Sigmoid colon (tissue), 4 donors: Measurements from ENCODE around the gene PDLIM4.

ENCODE experiments used
- EP300 ChIP-seq, 4 donors: sonication (generic); formaldehyde crosslinking; IDR thresholded peaks; one replicate each; pipeline ENCODE4 v1.6.1; 2017; ENCODE audit warnings: antibody characterized with exemption in 4 of 4
- POLR2A ChIP-seq, 2 donors: fragments of 450-650 bp; IDR thresholded peaks; one replicate each; pipeline ENCODE4 v1.6.1; 2016; ENCODE audit warnings: antibody characterized with exemption in 2 of 2, mild to moderate bottlenecking in 2 of 2, moderate library complexity in 2 of 2
- POLR2AphosphoS5 ChIP-seq, 4 donors: sonication (generic); formaldehyde crosslinking; IDR thresholded peaks; one replicate each; pipeline ENCODE4 v1.6.1; 2017; ENCODE audit warnings: antibody characterized with exemption in 4 of 4
- TF ChIP-seq, protein P1 (sequence below), 4 experiments: fragments of 450-650 bp in 3 of 4; fragments of 200-600 bp in 1 of 4; IDR thresholded peaks; one replicate each; pipeline ENCODE4 v1.5.1; 2016 to 2019; ENCODE audit warnings: antibody characterized with exemption in 4 of 4, mild to moderate bottlenecking in 3 of 4, moderate library complexity in 2 of 4

DNA sequence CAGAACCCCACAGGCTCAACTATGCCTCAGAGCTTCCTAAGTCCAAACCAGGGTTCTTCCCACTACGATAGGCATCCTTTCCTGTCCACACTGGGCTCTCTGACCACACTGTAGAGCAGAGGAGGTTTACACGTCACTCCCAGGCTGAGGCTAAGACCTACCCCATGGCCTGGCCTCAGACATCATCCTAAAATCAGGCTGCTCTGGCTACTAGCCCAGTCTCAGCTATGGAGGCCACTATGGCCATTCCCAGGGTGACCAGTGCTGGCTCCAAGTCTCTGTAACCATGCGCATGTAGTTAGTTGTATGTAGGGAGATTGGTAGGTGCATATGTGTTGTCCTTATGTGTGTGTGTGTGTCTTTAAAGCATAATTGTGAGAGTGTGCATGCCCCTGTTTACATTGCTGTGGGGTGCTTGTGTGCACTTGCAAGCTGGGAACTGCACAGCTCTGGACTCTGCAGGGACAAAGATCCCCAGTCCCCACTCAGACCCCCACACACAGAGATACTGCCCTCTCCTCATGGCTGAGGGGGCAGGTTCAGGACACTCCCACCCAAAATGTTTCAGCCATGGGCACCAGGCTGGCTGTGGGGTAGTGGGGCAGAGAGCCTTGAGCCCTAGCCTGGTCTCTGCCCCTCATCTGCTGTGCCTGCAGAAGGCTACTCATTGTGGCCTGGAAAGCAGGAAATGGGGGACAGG lies 12.3 kb downstream of the PDLIM4 start:
- TF ChIP-seq, protein P1, sequence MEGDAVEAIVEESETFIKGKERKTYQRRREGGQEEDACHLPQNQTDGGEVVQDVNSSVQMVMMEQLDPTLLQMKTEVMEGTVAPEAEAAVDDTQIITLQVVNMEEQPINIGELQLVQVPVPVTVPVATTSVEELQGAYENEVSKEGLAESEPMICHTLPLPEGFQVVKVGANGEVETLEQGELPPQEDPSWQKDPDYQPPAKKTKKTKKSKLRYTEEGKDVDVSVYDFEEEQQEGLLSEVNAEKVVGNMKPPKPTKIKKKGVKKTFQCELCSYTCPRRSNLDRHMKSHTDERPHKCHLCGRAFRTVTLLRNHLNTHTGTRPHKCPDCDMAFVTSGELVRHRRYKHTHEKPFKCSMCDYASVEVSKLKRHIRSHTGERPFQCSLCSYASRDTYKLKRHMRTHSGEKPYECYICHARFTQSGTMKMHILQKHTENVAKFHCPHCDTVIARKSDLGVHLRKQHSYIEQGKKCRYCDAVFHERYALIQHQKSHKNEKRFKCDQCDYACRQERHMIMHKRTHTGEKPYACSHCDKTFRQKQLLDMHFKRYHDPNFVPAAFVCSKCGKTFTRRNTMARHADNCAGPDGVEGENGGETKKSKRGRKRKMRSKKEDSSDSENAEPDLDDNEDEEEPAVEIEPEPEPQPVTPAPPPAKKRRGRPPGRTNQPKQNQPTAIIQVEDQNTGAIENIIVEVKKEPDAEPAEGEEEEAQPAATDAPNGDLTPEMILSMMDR (IDR thresholded peaks at IDR 0.05): no peak
- TF ChIP-seq POLR2A (IDR thresholded peaks at IDR 0.05): no peak
- TF ChIP-seq EP300 (IDR thresholded peaks at IDR 0.05): no peak
- TF ChIP-seq POLR2AphosphoS5 (IDR thresholded peaks at IDR 0.05): peak in 1 of 4 donors; percentile 5
